H1 (cell line): ENCODE results near the gene C1QL3. TPM values are rescaled to one million over a fixed set of nuclear protein-coding genes. Genes with fewer than 3 reads are reported as not detected.

ENCODE experiments used
- CTCF ChIA-PET: fragments of 300-600 bp; sonication (Branson Sonifier 250); formaldehyde crosslinking; loops from one replicate; lab custom pipeline; 2021; ENCODE audit not compliant: partially characterized antibody; lab: Charles Lee
- POLR2A ChIA-PET: fragments of 300-600 bp; sonication (Branson Sonifier 250); formaldehyde crosslinking; loops from one replicate; lab custom pipeline; 2021; ENCODE audit warnings: inconsistent platforms; ENCODE audit not compliant: partially characterized antibody; lab: Charles Lee
- DNase-seq, 2 experiments: peaks; one replicate each; pipeline versions ENCODE4 v3.0.0 to v3.0.0-alpha.2; 2010 to 2022; ENCODE audit warnings: low spot score in 2 of 2, low read depth in 1 of 2, mixed read lengths in 1 of 2
- FAIRE-seq: peaks from 2 replicates; lab custom pipeline; 2011; peaks lifted over from hg19 to GRCh38; lab: Jason Lieb, UNC
- H2AFZ ChIP-seq: 2 replicates; pipeline ENCODE4 v1.8.1; 2012; ENCODE audit warnings: low read length, inconsistent platforms
- H2AK5ac ChIP-seq: 2 replicates; pipeline ENCODE4 v1.6.1; 2013; ENCODE audit warnings: low read depth, low read length
- H2BK120ac ChIP-seq: replicated peaks from 2 replicates; pipeline ENCODE3; 2013; ENCODE audit warnings: low read depth, low read length, inconsistent platforms
- H2BK12ac ChIP-seq: 2 replicates; pipeline ENCODE4 v1.6.1; 2013; ENCODE audit warnings: low read depth, low read length
- H2BK15ac ChIP-seq: 2 replicates; pipeline ENCODE4 v1.6.1; 2013; ENCODE audit warnings: low read length
- H2BK20ac ChIP-seq: 2 replicates; pipeline ENCODE4 v1.6.1; 2013; ENCODE audit warnings: low read length
- H2BK5ac ChIP-seq: 2 replicates; pipeline ENCODE4 v1.6.1; 2013; ENCODE audit warnings: low read depth, low read length
- H3K14ac ChIP-seq: 2 replicates; pipeline ENCODE4 v1.6.1; 2013; ENCODE audit warnings: inconsistent platforms; ENCODE audit not compliant: insufficient read length
- H3K18ac ChIP-seq: 2 replicates; pipeline ENCODE4 v1.6.1; 2013; ENCODE audit warnings: low read length; ENCODE audit errors: extremely low read depth
- H3K23ac ChIP-seq: 2 replicates; pipeline ENCODE4 v1.6.1; 2013; ENCODE audit warnings: inconsistent platforms; ENCODE audit not compliant: insufficient read length
- H3K23me2 ChIP-seq: 2 replicates; pipeline ENCODE4 v1.6.1; 2013; ENCODE audit warnings: low read depth, low read length
- H3K27ac ChIP-seq: 2 replicates; pipeline ENCODE4 v1.6.1; 2011; ENCODE audit warnings: low read depth, low read length, inconsistent platforms
- H3K27me3 ChIP-seq, 4 experiments: replicated peaks in 1 of 4; 1 replicate in 1 of 4; 2 replicates in 3 of 4; pipeline versions ENCODE4 v1.6.1 to v1.8.1; 2011 to 2013; ENCODE audit warnings: low read length in 3 of 4, mild to moderate bottlenecking in 3 of 4, inconsistent platforms in 2 of 4, mixed read lengths in 2 of 4, moderate library complexity in 1 of 4; ENCODE audit not compliant: control insufficient read depth in 3 of 4, insufficient read depth in 3 of 4; ENCODE audit errors: extremely low read depth in 1 of 4
- H3K36me3 ChIP-seq, 4 experiments: 2 replicates each; pipeline versions ENCODE4 v1.6.1 to v1.8.1; 2011 to 2013; ENCODE audit warnings: mild to moderate bottlenecking in 4 of 4, low read length in 3 of 4, moderate library complexity in 2 of 4, control low read depth in 1 of 4, inconsistent platforms in 1 of 4; ENCODE audit not compliant: insufficient read depth in 4 of 4, control insufficient read depth in 2 of 4
- H3K4ac ChIP-seq: replicated peaks from 2 replicates; pipeline ENCODE3; 2013; ENCODE audit warnings: low read length, low read depth, mixed read lengths, inconsistent platforms; ENCODE audit not compliant: insufficient read length
- H3K4me1 ChIP-seq, 4 experiments: replicated peaks in 1 of 4; 1 replicate in 1 of 4; 2 replicates in 3 of 4; pipeline versions ENCODE4 v1.6.1 to v1.8.1; 2011 to 2013; ENCODE audit warnings: low read length in 3 of 4, inconsistent platforms in 2 of 4, mixed read lengths in 1 of 4; ENCODE audit not compliant: insufficient read depth in 4 of 4, control insufficient read depth in 3 of 4
- H3K4me2 ChIP-seq, 2 experiments: 2 replicates each; pipeline versions ENCODE4 v1.6.1 to v1.8.1; 2011 to 2013; ENCODE audit warnings: low read depth in 2 of 2, low read length in 2 of 2, control low read depth in 1 of 2, inconsistent platforms in 1 of 2, mild to moderate bottlenecking in 1 of 2; ENCODE audit not compliant: insufficient read depth in 1 of 2
- H3K4me3 ChIP-seq, 4 experiments: fragments of 200-600, 300-600 bp in 1 of 4; sonication (generic), shearing (Covaris generic), sonication (Bioruptor Twin) in 1 of 4; 2 replicates each; pipeline versions ENCODE4 v1.5.1 to v1.8.1; 2011 to 2016; ENCODE audit warnings: low read length in 4 of 4, low read depth in 3 of 4, control low read depth in 2 of 4, inconsistent platforms in 2 of 4, mild to moderate bottlenecking in 2 of 4, mixed read lengths in 1 of 4, moderate library complexity in 1 of 4; ENCODE audit not compliant: insufficient read depth in 2 of 4; ENCODE audit errors: extremely low read depth in 1 of 4
- H3K56ac ChIP-seq: replicated peaks from 2 replicates; pipeline ENCODE3; 2013; ENCODE audit warnings: low read depth, mild to moderate bottlenecking, mixed read lengths, low read length, inconsistent platforms; ENCODE audit not compliant: insufficient read length
- H3K79me1 ChIP-seq: 2 replicates; pipeline ENCODE4 v1.6.1; 2013; ENCODE audit warnings: low read depth, low read length, control low read depth
- H3K79me2 ChIP-seq, 2 experiments: 2 replicates each; pipeline versions ENCODE4 v1.6.1 to v1.8.1; 2012 to 2013; ENCODE audit warnings: low read length in 2 of 2, mild to moderate bottlenecking in 2 of 2, inconsistent platforms in 1 of 2; ENCODE audit not compliant: insufficient read depth in 2 of 2, control insufficient read depth in 1 of 2
- H3K9ac ChIP-seq, 4 experiments: replicated peaks in 1 of 4; 1 replicate in 1 of 4; 2 replicates in 3 of 4; pipeline versions ENCODE4 v1.6.1 to v1.8.1; 2011 to 2013; ENCODE audit warnings: low read depth in 3 of 4, low read length in 3 of 4, control low read depth in 2 of 4, mild to moderate bottlenecking in 2 of 4, moderate library complexity in 2 of 4, inconsistent platforms in 1 of 4; ENCODE audit errors: extremely low read depth in 1 of 4
- H3K9me3 ChIP-seq, 2 experiments: 2 replicates each; pipeline versions ENCODE4 v1.6.1 to v1.8.1; 2012 to 2013; ENCODE audit warnings: mild to moderate bottlenecking in 2 of 2, moderate library complexity in 2 of 2, control low read depth in 1 of 2, inconsistent platforms in 1 of 2, low read depth in 1 of 2, low read length in 1 of 2, mixed read lengths in 1 of 2; ENCODE audit not compliant: insufficient read depth in 2 of 2
- H4K20me1 ChIP-seq, 2 experiments: replicated peaks in 1 of 2; 2 replicates each; pipeline versions ENCODE3 to v1.8.1; 2011 to 2013; ENCODE audit warnings: inconsistent platforms in 2 of 2, low read length in 2 of 2, mild to moderate bottlenecking in 1 of 2; ENCODE audit not compliant: insufficient read depth in 2 of 2, control insufficient read depth in 1 of 2
- H4K5ac ChIP-seq: 2 replicates; pipeline ENCODE4 v1.6.1; 2013; ENCODE audit warnings: low read length, low read depth, mixed read lengths, inconsistent platforms; ENCODE audit not compliant: insufficient read length
- H4K8ac ChIP-seq: 2 replicates; pipeline ENCODE4 v1.8.0; 2013; ENCODE audit warnings: mild to moderate bottlenecking, moderate library complexity, low read length, inconsistent platforms; ENCODE audit not compliant: insufficient read depth; ENCODE audit errors: extremely low read depth
- H4K91ac ChIP-seq: replicated peaks from 2 replicates; pipeline ENCODE3; 2013; ENCODE audit warnings: low read length, mixed read lengths, inconsistent platforms; ENCODE audit not compliant: insufficient read length
- WGBS, 2 experiments: shearing (Covaris generic) in 1 of 2; methylation state at CpG; one replicate each; pipeline versions ENCODE4 v1.1.6 to v1.1.7; 2013 to 2015; ENCODE audit warnings: low lambda C conversion rate in 2 of 2, mixed read lengths in 2 of 2, inconsistent platforms in 1 of 2, low coverage in 1 of 2, missing lambda C conversion rate in 1 of 2; ENCODE audit not compliant: insufficient replicate concordance in 2 of 2, insufficient coverage in 1 of 2, insufficient read length in 1 of 2; ENCODE audit errors: extremely low coverage in 1 of 2, missing lambda C conversion rate in 1 of 2; 5-methylcytosine and 5-hydroxymethylcytosine counted together
- polyA plus RNA-seq, 7 experiments: library from polyadenylated mRNA; depleted of rRNA in 3 of 7; stranded (reverse) in 5 of 7; unstranded in 2 of 7; fragments of >200 nt in 5 of 7; fragments of 200-250 nt in 2 of 7; gene quantifications; 1 replicate in 5 of 7; 2 replicates in 1 of 7; 4 replicates in 1 of 7; pipeline versions ENCODE4 v1.2.1 to v1.2.3, GENCODE V29; 2011 to 2013; ENCODE audit warnings: missing spikeins in 2 of 7, mixed read lengths in 2 of 7
- total RNA-seq: library from RNA; stranded (reverse); fragmentation: NEBNext Ultra II Directional; extraction: Animal tissue kit (Norgen Biotek cat#: 25700); gene quantifications from 2 replicates; pipeline ENCODE4 v1.2.1, GENCODE V29; 2021

Gene C1QL3
- total and polyA plus RNA-seq, 2 of the 8 experiments (the other 6 are each of a cell fraction or from before 2014, with no cell fraction given): 1.0 to 1.8 TPM

- Histone ChIP-seq H3K23me2 (no peaks in the 10 kb centered on the region), H3K4me3 (no peak overlapping the region), H4K91ac (no peak overlapping the region), H3K9me3 (no peaks in the 10 kb centered on the region), H4K20me1 (no peaks in the 10 kb centered on the region), H3K14ac (no peak overlapping the region), H3K4ac (no peak overlapping the region), H4K8ac (no peak overlapping the region), H2BK5ac (no peak overlapping the region), H4K5ac (no peak overlapping the region), H3K4me1 (peaks cover 0 to 3% (median 0%) of the 10 kb centered on the region in 4 experiments; a peak in 1 of 7 replicates), H2BK15ac (no peak overlapping the region), H2AFZ (no peak overlapping the region), H3K79me2 (no peaks in the 10 kb centered on the region), H3K4me2 (no peak overlapping the region), H2BK20ac (no peak overlapping the region), H3K23ac (no peak overlapping the region), H3K9ac (no peak overlapping the region), H3K27me3 (no peaks in the 10 kb centered on the region), H2BK120ac (no peak overlapping the region), H3K18ac (no peak overlapping the region), H3K79me1 (no peaks in the 10 kb centered on the region), H3K56ac (no peak overlapping the region), H3K36me3 (no peaks in the 10 kb centered on the region), H3K27ac (no peak overlapping the region), H2BK12ac (no peak overlapping the region), H2AK5ac (no peak overlapping the region)
- ChIA-PET POLR2A (no interaction called here), CTCF (interaction anchor here (2.6 kb wide), 1 partner anchor 10 kb away, joined by 12 read pairs; no protein-coding TSS in a partner anchor)
- FAIRE-seq: no peak
- 79% methylated on average over 2 of the region's 2 CpGs; no CpG with 5 or more reads in 1 of the 2 experiments for WGBS, 2 experiments
- DNase-seq: no peak
These were observed 29.7 kb downstream of the C1QL3 start for GRCh38 chr10:16491933-16492332.
